ENCODE results near the gene MED16. TPM values are rescaled to one million over a fixed set of nuclear protein-coding genes. Genes with fewer than 3 reads are reported as not detected.

Gene MED16
- total and polyA plus RNA-seq, 2 of the 13 experiments (the other 11 are each of a cell fraction or from before 2014, with no cell fraction given) = 13.3 to 14.8 TPM

DNA sequence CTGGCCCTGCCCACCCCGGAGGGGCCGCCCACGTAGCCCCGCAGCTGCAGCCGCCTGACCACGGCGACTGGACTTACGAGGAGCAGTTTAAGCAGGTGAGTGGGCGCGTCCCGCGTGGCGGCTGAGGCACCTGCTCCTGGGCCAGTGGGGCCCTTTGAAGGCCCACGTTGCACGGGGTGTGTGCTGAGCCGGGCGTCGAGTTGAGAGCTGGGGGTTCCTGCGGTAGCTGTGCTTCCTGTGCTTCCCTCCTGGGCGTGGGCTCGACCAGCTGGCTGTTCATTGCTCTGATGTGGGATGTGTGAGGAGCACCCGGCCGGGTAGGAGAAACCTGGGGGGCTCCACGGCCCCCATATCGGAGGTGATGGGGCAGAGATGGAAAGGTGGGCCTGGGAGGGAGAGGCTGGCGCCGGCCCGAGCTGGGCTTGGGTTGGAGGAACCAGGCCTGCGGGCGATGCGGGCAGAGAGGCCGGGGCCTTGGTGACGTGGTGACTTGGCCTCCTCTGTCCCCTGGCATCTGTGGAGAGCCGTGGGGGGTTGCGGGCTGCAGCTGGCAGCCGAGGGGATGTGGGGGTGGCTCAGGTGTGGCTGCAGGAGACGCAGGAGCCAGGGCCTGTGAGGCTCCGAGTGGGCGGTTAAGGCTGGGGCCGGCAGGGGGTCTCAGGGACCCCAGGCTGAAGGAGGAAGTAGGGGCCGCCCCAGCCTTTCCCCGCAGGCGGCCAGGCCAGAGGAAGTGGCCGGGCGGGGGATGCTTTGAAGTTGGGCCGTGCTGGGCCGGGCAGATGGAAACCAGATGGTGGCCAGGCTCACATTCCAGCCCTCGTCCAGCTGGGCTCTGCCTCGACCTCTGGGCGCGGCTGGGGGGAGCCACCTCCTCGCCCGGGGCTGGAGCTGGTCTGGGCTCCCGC, 39.9 kb upstream of the MED16 start (continued):
- TF ChIP-seq, protein P1, sequence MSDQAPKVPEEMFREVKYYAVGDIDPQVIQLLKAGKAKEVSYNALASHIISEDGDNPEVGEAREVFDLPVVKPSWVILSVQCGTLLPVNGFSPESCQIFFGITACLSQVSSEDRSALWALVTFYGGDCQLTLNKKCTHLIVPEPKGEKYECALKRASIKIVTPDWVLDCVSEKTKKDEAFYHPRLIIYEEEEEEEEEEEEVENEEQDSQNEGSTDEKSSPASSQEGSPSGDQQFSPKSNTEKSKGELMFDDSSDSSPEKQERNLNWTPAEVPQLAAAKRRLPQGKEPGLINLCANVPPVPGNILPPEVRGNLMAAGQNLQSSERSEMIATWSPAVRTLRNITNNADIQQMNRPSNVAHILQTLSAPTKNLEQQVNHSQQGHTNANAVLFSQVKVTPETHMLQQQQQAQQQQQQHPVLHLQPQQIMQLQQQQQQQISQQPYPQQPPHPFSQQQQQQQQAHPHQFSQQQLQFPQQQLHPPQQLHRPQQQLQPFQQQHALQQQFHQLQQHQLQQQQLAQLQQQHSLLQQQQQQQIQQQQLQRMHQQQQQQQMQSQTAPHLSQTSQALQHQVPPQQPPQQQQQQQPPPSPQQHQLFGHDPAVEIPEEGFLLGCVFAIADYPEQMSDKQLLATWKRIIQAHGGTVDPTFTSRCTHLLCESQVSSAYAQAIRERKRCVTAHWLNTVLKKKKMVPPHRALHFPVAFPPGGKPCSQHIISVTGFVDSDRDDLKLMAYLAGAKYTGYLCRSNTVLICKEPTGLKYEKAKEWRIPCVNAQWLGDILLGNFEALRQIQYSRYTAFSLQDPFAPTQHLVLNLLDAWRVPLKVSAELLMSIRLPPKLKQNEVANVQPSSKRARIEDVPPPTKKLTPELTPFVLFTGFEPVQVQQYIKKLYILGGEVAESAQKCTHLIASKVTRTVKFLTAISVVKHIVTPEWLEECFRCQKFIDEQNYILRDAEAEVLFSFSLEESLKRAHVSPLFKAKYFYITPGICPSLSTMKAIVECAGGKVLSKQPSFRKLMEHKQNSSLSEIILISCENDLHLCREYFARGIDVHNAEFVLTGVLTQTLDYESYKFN (CRISPR knock-in tag; conservative IDR thresholded peaks at IDR 0.05) = 0 out of 2 replicates have a peak, but pooled peaks have one; percentile 25
- peak; percentile 27; the same call in 1 of the 2 replicates for TF ChIP-seq MYC (CRISPR knock-in tag; IDR thresholded peaks at IDR 0.05; ENCODE audit: borderline replicate concordance)
- no peak for TF ChIP-seq SSRP1 (CRISPR knock-in tag; IDR thresholded peaks at IDR 0.05)
- TF ChIP-seq ZNF510 (CRISPR knock-in tag; IDR thresholded peaks at IDR 0.05; ENCODE audit: low read depth) = no peak
- TF ChIP-seq GABPB1 (CRISPR knock-in tag; IDR thresholded peaks at IDR 0.05) = peak; percentile 65; the same call in 1 of the 2 replicates
- TF ChIP-seq, protein P2, sequence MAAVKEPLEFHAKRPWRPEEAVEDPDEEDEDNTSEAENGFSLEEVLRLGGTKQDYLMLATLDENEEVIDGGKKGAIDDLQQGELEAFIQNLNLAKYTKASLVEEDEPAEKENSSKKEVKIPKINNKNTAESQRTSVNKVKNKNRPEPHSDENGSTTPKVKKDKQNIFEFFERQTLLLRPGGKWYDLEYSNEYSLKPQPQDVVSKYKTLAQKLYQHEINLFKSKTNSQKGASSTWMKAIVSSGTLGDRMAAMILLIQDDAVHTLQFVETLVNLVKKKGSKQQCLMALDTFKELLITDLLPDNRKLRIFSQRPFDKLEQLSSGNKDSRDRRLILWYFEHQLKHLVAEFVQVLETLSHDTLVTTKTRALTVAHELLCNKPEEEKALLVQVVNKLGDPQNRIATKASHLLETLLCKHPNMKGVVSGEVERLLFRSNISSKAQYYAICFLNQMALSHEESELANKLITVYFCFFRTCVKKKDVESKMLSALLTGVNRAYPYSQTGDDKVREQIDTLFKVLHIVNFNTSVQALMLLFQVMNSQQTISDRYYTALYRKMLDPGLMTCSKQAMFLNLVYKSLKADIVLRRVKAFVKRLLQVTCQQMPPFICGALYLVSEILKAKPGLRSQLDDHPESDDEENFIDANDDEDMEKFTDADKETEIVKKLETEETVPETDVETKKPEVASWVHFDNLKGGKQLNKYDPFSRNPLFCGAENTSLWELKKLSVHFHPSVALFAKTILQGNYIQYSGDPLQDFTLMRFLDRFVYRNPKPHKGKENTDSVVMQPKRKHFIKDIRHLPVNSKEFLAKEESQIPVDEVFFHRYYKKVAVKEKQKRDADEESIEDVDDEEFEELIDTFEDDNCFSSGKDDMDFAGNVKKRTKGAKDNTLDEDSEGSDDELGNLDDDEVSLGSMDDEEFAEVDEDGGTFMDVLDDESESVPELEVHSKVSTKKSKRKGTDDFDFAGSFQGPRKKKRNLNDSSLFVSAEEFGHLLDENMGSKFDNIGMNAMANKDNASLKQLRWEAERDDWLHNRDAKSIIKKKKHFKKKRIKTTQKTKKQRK (IDR thresholded peaks at IDR 0.05; ENCODE audit: low read length) = no peak
- no peak for TF ChIP-seq ZSCAN31 (CRISPR knock-in tag; IDR thresholded peaks at IDR 0.05; ENCODE audit: low read depth)
- TF ChIP-seq, protein P3, sequence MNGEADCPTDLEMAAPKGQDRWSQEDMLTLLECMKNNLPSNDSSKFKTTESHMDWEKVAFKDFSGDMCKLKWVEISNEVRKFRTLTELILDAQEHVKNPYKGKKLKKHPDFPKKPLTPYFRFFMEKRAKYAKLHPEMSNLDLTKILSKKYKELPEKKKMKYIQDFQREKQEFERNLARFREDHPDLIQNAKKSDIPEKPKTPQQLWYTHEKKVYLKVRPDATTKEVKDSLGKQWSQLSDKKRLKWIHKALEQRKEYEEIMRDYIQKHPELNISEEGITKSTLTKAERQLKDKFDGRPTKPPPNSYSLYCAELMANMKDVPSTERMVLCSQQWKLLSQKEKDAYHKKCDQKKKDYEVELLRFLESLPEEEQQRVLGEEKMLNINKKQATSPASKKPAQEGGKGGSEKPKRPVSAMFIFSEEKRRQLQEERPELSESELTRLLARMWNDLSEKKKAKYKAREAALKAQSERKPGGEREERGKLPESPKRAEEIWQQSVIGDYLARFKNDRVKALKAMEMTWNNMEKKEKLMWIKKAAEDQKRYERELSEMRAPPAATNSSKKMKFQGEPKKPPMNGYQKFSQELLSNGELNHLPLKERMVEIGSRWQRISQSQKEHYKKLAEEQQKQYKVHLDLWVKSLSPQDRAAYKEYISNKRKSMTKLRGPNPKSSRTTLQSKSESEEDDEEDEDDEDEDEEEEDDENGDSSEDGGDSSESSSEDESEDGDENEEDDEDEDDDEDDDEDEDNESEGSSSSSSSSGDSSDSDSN (CRISPR knock-in tag; IDR thresholded peaks at IDR 0.05) = peak; percentile 46; the same call in 1 of the 2 replicates
- TF ChIP-seq ZNF543 (CRISPR knock-in tag; IDR thresholded peaks at IDR 0.05) = 0 out of 2 replicates have a peak, but pooled peaks have one; percentile 14
- TF ChIP-seq SALL2 (CRISPR knock-in tag; IDR thresholded peaks at IDR 0.05) = no peak
- TF ChIP-seq ZBTB7B (CRISPR knock-in tag; IDR thresholded peaks at IDR 0.05) = peak; percentile 27; the same call in 1 of the 2 replicates
- TF ChIP-seq, protein P4, sequence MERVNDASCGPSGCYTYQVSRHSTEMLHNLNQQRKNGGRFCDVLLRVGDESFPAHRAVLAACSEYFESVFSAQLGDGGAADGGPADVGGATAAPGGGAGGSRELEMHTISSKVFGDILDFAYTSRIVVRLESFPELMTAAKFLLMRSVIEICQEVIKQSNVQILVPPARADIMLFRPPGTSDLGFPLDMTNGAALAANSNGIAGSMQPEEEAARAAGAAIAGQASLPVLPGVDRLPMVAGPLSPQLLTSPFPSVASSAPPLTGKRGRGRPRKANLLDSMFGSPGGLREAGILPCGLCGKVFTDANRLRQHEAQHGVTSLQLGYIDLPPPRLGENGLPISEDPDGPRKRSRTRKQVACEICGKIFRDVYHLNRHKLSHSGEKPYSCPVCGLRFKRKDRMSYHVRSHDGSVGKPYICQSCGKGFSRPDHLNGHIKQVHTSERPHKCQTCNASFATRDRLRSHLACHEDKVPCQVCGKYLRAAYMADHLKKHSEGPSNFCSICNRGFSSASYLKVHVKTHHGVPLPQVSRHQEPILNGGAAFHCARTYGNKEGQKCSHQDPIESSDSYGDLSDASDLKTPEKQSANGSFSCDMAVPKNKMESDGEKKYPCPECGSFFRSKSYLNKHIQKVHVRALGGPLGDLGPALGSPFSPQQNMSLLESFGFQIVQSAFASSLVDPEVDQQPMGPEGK (CRISPR knock-in tag; IDR thresholded peaks at IDR 0.05) = peak; percentile 77; the same call in 1 of the 2 replicates
- 0 out of 2 replicates have a peak, but pooled peaks have one; percentile 22 for TF ChIP-seq NR2F6 (IDR thresholded peaks at IDR 0.05)
- no peak for TF ChIP-seq NR2F6 (CRISPR knock-in tag; IDR thresholded peaks at IDR 0.05)
- TF ChIP-seq, protein P5, sequence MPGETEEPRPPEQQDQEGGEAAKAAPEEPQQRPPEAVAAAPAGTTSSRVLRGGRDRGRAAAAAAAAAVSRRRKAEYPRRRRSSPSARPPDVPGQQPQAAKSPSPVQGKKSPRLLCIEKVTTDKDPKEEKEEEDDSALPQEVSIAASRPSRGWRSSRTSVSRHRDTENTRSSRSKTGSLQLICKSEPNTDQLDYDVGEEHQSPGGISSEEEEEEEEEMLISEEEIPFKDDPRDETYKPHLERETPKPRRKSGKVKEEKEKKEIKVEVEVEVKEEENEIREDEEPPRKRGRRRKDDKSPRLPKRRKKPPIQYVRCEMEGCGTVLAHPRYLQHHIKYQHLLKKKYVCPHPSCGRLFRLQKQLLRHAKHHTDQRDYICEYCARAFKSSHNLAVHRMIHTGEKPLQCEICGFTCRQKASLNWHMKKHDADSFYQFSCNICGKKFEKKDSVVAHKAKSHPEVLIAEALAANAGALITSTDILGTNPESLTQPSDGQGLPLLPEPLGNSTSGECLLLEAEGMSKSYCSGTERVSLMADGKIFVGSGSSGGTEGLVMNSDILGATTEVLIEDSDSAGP (CRISPR knock-in tag; IDR thresholded peaks at IDR 0.05; ENCODE audit: borderline replicate concordance) = peak; percentile 14; the same call in 1 of the 2 replicates
